Endothelial cell of umbilical vein (primary cell): ENCODE data around the gene HAUS6. TPM values are rescaled to one million over a fixed set of nuclear protein-coding genes. Genes with fewer than 3 reads are reported as not detected.

Source experiments
- BruUV-seq: library from RNA; stranded (reverse); fragments of 400-500 nt; replicated peaks from 2 replicates; lab custom pipeline; 2021; lab: Mats Ljungman, UMichigan
- CTCF ChIA-PET: fragments of 300-600, 350-600 bp; sonication (Branson Sonifier 250); formaldehyde crosslinking; loops from one replicate; lab custom pipeline; 2021; ENCODE audit warnings: antibody characterized with exemption, inconsistent platforms; lab: Charles Lee
- POLR2A ChIA-PET: fragments of 300-600, 350-600 bp; sonication (Branson Sonifier 250); formaldehyde crosslinking; loops from one replicate; lab custom pipeline; 2021; ENCODE audit warnings: antibody characterized with exemption, inconsistent platforms; lab: Charles Lee
- DNase-seq: peaks from one replicate; pipeline ENCODE4 v3.0.0-alpha.2; 2011; ENCODE audit warnings: low read depth, low spot score
- FAIRE-seq: peaks from 2 replicates; lab custom pipeline; 2011; peaks lifted over from hg19 to GRCh38; lab: Jason Lieb, UNC
- H2AFZ ChIP-seq: 2 replicates; pipeline ENCODE4 v1.6.0; 2012; ENCODE audit warnings: low read depth, low read length, control low read depth, inconsistent platforms
- H3K27ac ChIP-seq: 2 replicates; pipeline ENCODE4 v1.5.1; 2011; ENCODE audit warnings: low read depth, mild to moderate bottlenecking, control low read depth, low read length, moderate library complexity; ENCODE audit not compliant: insufficient read depth
- H3K27me3 ChIP-seq, 2 experiments: 2 replicates each; pipeline versions ENCODE4 v1.6.0 to v1.6.1; 2011; ENCODE audit warnings: low read length in 2 of 2, mixed read lengths in 1 of 2; ENCODE audit not compliant: control insufficient read depth in 2 of 2, insufficient read depth in 2 of 2
- H3K36me3 ChIP-seq, 2 experiments: 2 replicates in 1 of 2; 3 replicates in 1 of 2; pipeline ENCODE4 v1.5.1; 2011; ENCODE audit warnings: low read length in 2 of 2, mild to moderate bottlenecking in 1 of 2, moderate library complexity in 1 of 2; ENCODE audit not compliant: control insufficient read depth in 2 of 2, insufficient read depth in 2 of 2; ENCODE audit errors: extremely low read depth in 1 of 2
- H3K4me1 ChIP-seq: 3 replicates; pipeline ENCODE4 v1.5.1; 2011; ENCODE audit warnings: mild to moderate bottlenecking, low read length; ENCODE audit not compliant: control insufficient read depth, insufficient read depth; ENCODE audit errors: extremely low read depth
- H3K4me2 ChIP-seq: 2 replicates; pipeline ENCODE4 v1.6.1; 2011; ENCODE audit warnings: low read length, control low read depth, mixed read lengths; ENCODE audit not compliant: insufficient read depth
- H3K4me3 ChIP-seq, 3 experiments: fragments of 200-600 bp in 1 of 3; sonication (generic), shearing (Covaris generic) in 1 of 3; replicated peaks in 1 of 3; 2 replicates each; pipeline ENCODE4 v1.5.1; 2011 to 2016; ENCODE audit warnings: control low read depth in 3 of 3, low read length in 3 of 3, mild to moderate bottlenecking in 2 of 3, inconsistent platforms in 1 of 3, low read depth in 1 of 3, moderate library complexity in 1 of 3; ENCODE audit not compliant: insufficient read depth in 1 of 3
- H3K79me2 ChIP-seq: 2 replicates; pipeline ENCODE4 v1.6.0; 2012; ENCODE audit warnings: low read length, inconsistent platforms; ENCODE audit not compliant: control insufficient read depth, insufficient read depth
- H3K9ac ChIP-seq: replicated peaks from 2 replicates; pipeline ENCODE3; 2011; ENCODE audit warnings: low read length, control low read depth; ENCODE audit not compliant: insufficient read depth; ENCODE audit errors: extremely low read depth
- H3K9me1 ChIP-seq: replicated peaks from 3 replicates; pipeline ENCODE4 v1.6.0; 2011; ENCODE audit warnings: mild to moderate bottlenecking, low read length; ENCODE audit not compliant: control insufficient read depth, insufficient read depth; ENCODE audit errors: extremely low read depth
- H3K9me3 ChIP-seq: replicated peaks from 2 replicates; pipeline ENCODE4 v1.5.1; 2012; ENCODE audit warnings: low read length, inconsistent platforms; ENCODE audit not compliant: control insufficient read depth, insufficient read depth
- H4K20me1 ChIP-seq: replicated peaks from 2 replicates; pipeline ENCODE3; 2011; ENCODE audit warnings: mild to moderate bottlenecking, low read length; ENCODE audit not compliant: control insufficient read depth, insufficient read depth; ENCODE audit errors: extremely low read depth
- EZH2 ChIP-seq: IDR thresholded peaks from 2 replicates; pipeline ENCODE4 v1.6.1; 2012; ENCODE audit warnings: borderline replicate concordance, low read depth, mild to moderate bottlenecking, moderate library complexity, low read length, inconsistent platforms; ENCODE audit not compliant: severe bottlenecking
- FOS ChIP-seq: IDR thresholded peaks from 2 replicates; pipeline ENCODE4 v1.6.1; 2011; ENCODE audit warnings: mild to moderate bottlenecking, low read length, moderate library complexity, borderline replicate concordance; ENCODE audit not compliant: insufficient read depth
- GATA2 ChIP-seq: IDR thresholded peaks from 2 replicates; pipeline ENCODE4 v1.7.0; 2011; ENCODE audit warnings: low read depth, mild to moderate bottlenecking, moderate library complexity, mixed read lengths, low read length; ENCODE audit not compliant: insufficient read length, insufficient read depth
- JUN ChIP-seq: IDR thresholded peaks from 2 replicates; pipeline ENCODE4 v1.6.1; 2011; ENCODE audit warnings: borderline replicate concordance, low read depth; ENCODE audit not compliant: insufficient read length, insufficient read depth
- MYC ChIP-seq: IDR thresholded peaks from one replicate; pipeline ENCODE4 v1.6.1; 2011; ENCODE audit warnings: mild to moderate bottlenecking, low read depth, low read length
- POLR2A ChIP-seq: IDR thresholded peaks from 2 replicates; pipeline ENCODE4 v1.6.1; 2012; ENCODE audit warnings: low read depth, mild to moderate bottlenecking, control low read depth, low read length
- POLR2AphosphoS5 ChIP-seq: IDR thresholded peaks from 2 replicates; pipeline ENCODE4 v1.6.1; 2012; ENCODE audit warnings: low read depth, mild to moderate bottlenecking, control low read depth, low read length, moderate library complexity; ENCODE audit not compliant: insufficient read depth
- dilution Hi-C: fragments of 300-500 bp; cut with MboI; formaldehyde crosslinking; loops from one replicate; pipeline ENCODE4 v1.15.0; 2019; ENCODE audit warnings: low sequenced_read_pairs; ENCODE audit not compliant: extremely low pct_ligation_motif_present
- intact Hi-C: fragments of 100-400 bp; cut with micrococcal nuclease; formaldehyde crosslinking; loops from one replicate; pipeline ENCODE4 v1.10.0; 2022
- polyA plus RNA-seq, 4 experiments: library from polyadenylated mRNA; depleted of rRNA in 3 of 4; stranded (reverse) in 3 of 4; unstranded in 1 of 4; fragments of >200 nt; gene quantifications; 2 replicates each; pipeline versions ENCODE4 v1.2.1 to v1.2.3, GENCODE V29; 2011 to 2012; ENCODE audit warnings: missing spikeins in 1 of 4
- total RNA-seq: library from RNA; stranded (reverse); gene quantifications from 2 replicates; pipeline ENCODE4 v1.2.3, GENCODE V29; 2021
- TF ChIP-seq, protein P1 (sequence below), 2 donors: IDR thresholded peaks; 1 replicate in 1 of 2; 2 replicates in 1 of 2; pipeline ENCODE4 v1.5.1; 2011; ENCODE audit warnings: low read length in 2 of 2, mild to moderate bottlenecking in 2 of 2, moderate library complexity in 2 of 2, control low read depth in 1 of 2, inconsistent platforms in 1 of 2, low read depth in 1 of 2; ENCODE audit not compliant: insufficient read depth in 1 of 2; ENCODE audit errors: extremely low read depth in 1 of 2
- TF ChIP-seq, protein P2 (sequence below): IDR thresholded peaks from 2 replicates; pipeline ENCODE4 v1.6.1; 2011; ENCODE audit not compliant: insufficient read depth, insufficient read length

The HAUS6 gene
- total and polyA plus RNA-seq, 2 donors (not counting 3 experiments of a cell fraction or from before 2014, with no cell fraction given), result 4.5 to 19.6 TPM

DNA sequence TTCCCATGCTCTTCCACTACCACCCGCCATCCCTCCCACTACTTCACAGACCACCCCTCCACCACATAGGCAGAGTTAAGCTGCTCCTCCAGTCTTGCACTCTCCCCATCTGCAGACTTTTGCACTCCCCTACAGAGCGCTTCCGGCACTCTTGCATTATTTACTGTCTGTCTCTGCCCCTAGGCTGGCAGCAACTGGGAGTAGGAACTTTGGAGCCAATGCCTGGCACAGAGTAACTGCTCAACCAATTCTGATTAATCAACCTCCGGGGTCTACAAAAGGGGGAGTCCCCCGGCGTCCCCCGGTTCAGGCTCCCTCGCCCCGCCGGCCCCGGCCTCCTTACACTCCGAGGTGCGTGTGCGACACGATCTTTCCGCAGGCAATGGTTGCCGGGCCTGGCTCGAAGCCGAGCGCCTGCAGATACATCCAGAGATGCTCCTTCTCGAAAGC lies 498 bp downstream of the HAUS6 start:
- intact Hi-C loops, result loop anchor here (1.0 to 2.0 kb wide), 3 partner anchors 53 to 129 kb away; partner anchors contain the start of genes DENND4C and RRAGA
- Histone ChIP-seq H3K4me3 (peak overlapping the region; percentile 85 to 93 (median 87)), H3K9me3 (no peaks in the 10 kb centered on the region), H3K4me2 (peak overlapping the region; percentile 92), H3K79me2 (peaks cover 43% of the 10 kb centered on the region), H3K9me1 (no peaks in the 10 kb centered on the region), H2AFZ (peak overlapping the region; percentile 69), H3K9ac (peak overlapping the region; percentile 88), H3K27me3 (no peaks in the 10 kb centered on the region), H3K4me1 (peaks cover 11% of the 10 kb centered on the region), H4K20me1 (no peaks in the 10 kb centered on the region), H3K36me3 (peaks cover 0 to 3% of the 10 kb centered on the region in 2 experiments), H3K27ac (peak overlapping the region; percentile 25)
- no TSS peak for BruUV-seq
- ChIA-PET CTCF (interaction anchor here (0.6 to 1.4 kb wide), 4 partner anchors 13 to 355 kb away, joined by 3 to 6 read pairs (median 3); no protein-coding TSS in a partner anchor), POLR2A (no interaction called here)
- peak; percentile 17 for DNase-seq
- dilution Hi-C loops, result no loop called here
- peak; percentile 4 for FAIRE-seq
- TF ChIP-seq, protein P1, sequence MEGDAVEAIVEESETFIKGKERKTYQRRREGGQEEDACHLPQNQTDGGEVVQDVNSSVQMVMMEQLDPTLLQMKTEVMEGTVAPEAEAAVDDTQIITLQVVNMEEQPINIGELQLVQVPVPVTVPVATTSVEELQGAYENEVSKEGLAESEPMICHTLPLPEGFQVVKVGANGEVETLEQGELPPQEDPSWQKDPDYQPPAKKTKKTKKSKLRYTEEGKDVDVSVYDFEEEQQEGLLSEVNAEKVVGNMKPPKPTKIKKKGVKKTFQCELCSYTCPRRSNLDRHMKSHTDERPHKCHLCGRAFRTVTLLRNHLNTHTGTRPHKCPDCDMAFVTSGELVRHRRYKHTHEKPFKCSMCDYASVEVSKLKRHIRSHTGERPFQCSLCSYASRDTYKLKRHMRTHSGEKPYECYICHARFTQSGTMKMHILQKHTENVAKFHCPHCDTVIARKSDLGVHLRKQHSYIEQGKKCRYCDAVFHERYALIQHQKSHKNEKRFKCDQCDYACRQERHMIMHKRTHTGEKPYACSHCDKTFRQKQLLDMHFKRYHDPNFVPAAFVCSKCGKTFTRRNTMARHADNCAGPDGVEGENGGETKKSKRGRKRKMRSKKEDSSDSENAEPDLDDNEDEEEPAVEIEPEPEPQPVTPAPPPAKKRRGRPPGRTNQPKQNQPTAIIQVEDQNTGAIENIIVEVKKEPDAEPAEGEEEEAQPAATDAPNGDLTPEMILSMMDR (IDR thresholded peaks at IDR 0.05; ENCODE audit: extremely low read depth in 1 of 2, insufficient read depth in 1 of 2, low read depth in 1 of 2, low read length in 2 of 2), result no peak
- TF ChIP-seq GATA2 (no peak), EZH2 (no peak), FOS (no peak), JUN (no peak), POLR2AphosphoS5 (no peak), POLR2A (no peak), MYC (no peak)
- TF ChIP-seq, protein P2, sequence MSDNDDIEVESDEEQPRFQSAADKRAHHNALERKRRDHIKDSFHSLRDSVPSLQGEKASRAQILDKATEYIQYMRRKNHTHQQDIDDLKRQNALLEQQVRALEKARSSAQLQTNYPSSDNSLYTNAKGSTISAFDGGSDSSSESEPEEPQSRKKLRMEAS, result no peak
